HEK293T (cell line): Measurements from ENCODE around the gene TCHH.

Experiments used
- BHLHE40 ChIP-seq: fragments of 450-650 bp; IDR thresholded peaks from 2 replicates; pipeline ENCODE4 v1.6.1; 2016; ENCODE audit warnings: mild to moderate bottlenecking, moderate library complexity, borderline replicate concordance
- CTBP1 ChIP-seq: fragments of 450-650 bp; IDR thresholded peaks from 2 replicates; pipeline ENCODE4 v1.6.1; 2016; ENCODE audit warnings: borderline replicate concordance
- ELF4 ChIP-seq: fragments of 450-650 bp; IDR thresholded peaks from 2 replicates; pipeline ENCODE4 v1.6.1; 2017; ENCODE audit warnings: antibody characterized with exemption
- FOXA1 ChIP-seq: fragments of 450-650 bp; IDR thresholded peaks from 2 replicates; pipeline ENCODE4 v1.6.1; 2016; ENCODE audit warnings: mild to moderate bottlenecking
- FOXK2 ChIP-seq: fragments of 450-650 bp; IDR thresholded peaks from 2 replicates; pipeline ENCODE4 v1.6.1; 2016; ENCODE audit warnings: mild to moderate bottlenecking
- FOXM1 ChIP-seq: fragments of 450-650 bp; IDR thresholded peaks from 2 replicates; pipeline ENCODE4 v1.6.1; 2017; ENCODE audit warnings: mild to moderate bottlenecking, borderline replicate concordance
- HDGF ChIP-seq: fragments of 450-650 bp; IDR thresholded peaks from 2 replicates; pipeline ENCODE4 v1.6.1; 2017; ENCODE audit warnings: antibody characterized with exemption, borderline replicate concordance
- L3MBTL2 ChIP-seq: fragments of 450-650 bp; conservative IDR thresholded peaks from 2 replicates; pipeline ENCODE4 v1.6.1; 2016; ENCODE audit warnings: mild to moderate bottlenecking
- LEF1 ChIP-seq: fragments of 450-650 bp; IDR thresholded peaks from 2 replicates; pipeline ENCODE4 v1.6.1; 2017; ENCODE audit warnings: mild to moderate bottlenecking, borderline replicate concordance
- NFRKB ChIP-seq: fragments of 450-650 bp; IDR thresholded peaks from 2 replicates; pipeline ENCODE4 v1.6.1; 2016; ENCODE audit warnings: mild to moderate bottlenecking, moderate library complexity
- PKNOX1 ChIP-seq: fragments of 450-650 bp; IDR thresholded peaks from 2 replicates; pipeline ENCODE4 v1.6.1; 2016
- SP1 ChIP-seq: fragments of 450-650 bp; IDR thresholded peaks from 2 replicates; pipeline ENCODE4 v1.6.1; 2017
- TARDBP ChIP-seq: fragments of 450-650 bp; IDR thresholded peaks from 2 replicates; pipeline ENCODE4 v1.6.1; 2016
- ZNF384 ChIP-seq: fragments of 450-650 bp; IDR thresholded peaks from 2 replicates; pipeline ENCODE4 v1.6.1; 2016

- TF ChIP-seq SP1, result no peak
- no peak for TF ChIP-seq ZNF384
- no peak for TF ChIP-seq TARDBP
- TF ChIP-seq CTBP1, result no peak
- TF ChIP-seq HDGF, result no peak
- no peak for TF ChIP-seq FOXK2
- no peak for TF ChIP-seq LEF1
- no peak for TF ChIP-seq ELF4
- TF ChIP-seq BHLHE40, result no peak
- TF ChIP-seq FOXA1, result no peak
- TF ChIP-seq NFRKB, result no peak
- no peak for TF ChIP-seq FOXM1
- no peak for TF ChIP-seq PKNOX1
- no peak for TF ChIP-seq L3MBTL2
Measured at GRCh38 chr1:152127673-152128072, 12.4 kb upstream of the TCHH start.
